ENCODE results near the gene SERPINE2.

The SERPINE2 gene, protein sequence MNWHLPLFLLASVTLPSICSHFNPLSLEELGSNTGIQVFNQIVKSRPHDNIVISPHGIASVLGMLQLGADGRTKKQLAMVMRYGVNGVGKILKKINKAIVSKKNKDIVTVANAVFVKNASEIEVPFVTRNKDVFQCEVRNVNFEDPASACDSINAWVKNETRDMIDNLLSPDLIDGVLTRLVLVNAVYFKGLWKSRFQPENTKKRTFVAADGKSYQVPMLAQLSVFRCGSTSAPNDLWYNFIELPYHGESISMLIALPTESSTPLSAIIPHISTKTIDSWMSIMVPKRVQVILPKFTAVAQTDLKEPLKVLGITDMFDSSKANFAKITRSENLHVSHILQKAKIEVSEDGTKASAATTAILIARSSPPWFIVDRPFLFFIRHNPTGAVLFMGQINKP

GRCh38 chr2:224039080-224039769, at the start of gene SERPINE2:
Gene SERPINE2, minus strand, starts transcription at chr2:224039286. Its CDS starts 37,386 bp downstream, at chr2:224001900.
- DNase-seq, result peak; percentile 75

GRCh38 chr2:224086226-224086914, 47.3 kb upstream of the SERPINE2 start:
- DNase-seq, result no peak

GRCh38 chr2:224085811-224086210, 46.7 kb upstream of the SERPINE2 start:
- no peak for DNase-seq

- no peak for DNase-seq
Observed at GRCh38 chr2:224085246-224085645, 46.2 kb upstream of the SERPINE2 start.

GRCh38 chr2:224084266-224084892, 45.3 kb upstream of the SERPINE2 start:
- no peak for DNase-seq

DNA sequence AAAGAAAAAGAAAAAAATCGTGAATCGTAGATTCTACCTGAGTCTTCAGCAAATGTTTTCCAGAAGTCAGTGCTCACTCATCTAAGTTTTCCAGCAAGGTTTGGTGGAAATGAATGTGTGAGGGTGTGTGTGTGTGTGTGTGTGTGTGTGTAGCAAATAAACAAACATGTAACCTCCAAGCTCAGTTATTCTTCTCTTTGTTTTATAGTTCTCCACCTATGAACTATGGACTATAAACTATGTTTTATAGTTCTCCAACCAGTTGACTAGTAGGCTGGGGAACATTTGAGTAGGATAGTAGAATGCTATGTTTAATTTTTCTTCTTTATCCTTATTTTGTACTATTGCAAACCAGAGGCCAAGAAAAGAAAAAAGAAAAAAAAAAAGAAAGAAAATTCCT, 44.6 kb upstream of the SERPINE2 start:
- no peak for DNase-seq

DNA sequence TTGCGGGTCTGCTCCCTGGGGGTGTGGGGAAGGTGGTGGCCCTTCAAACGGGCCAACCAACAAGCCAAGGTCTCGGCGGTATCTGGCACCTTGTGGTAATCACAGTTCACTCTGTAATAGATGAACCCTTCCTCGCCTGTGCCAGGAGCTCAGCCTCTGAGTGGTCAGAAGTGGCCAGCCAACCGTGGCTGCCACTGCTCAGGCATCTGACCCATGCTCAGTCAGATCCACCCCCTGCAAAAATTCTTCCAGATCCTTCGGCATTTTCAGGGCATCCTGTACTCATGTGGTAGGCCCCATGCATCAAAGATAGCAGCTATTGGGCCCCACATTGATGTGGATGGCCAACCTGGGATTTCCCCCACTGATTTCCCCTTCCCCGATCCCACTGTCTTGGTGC, 39.6 kb upstream of the SERPINE2 start:
- DNase-seq, result no peak

- DNase-seq, result no peak
Observed at GRCh38 chr2:224077773-224078507, 38.9 kb upstream of the SERPINE2 start.

GRCh38 chr2:224075588-224075987, 36.5 kb upstream of the SERPINE2 start:
- no peak for DNase-seq

DNA sequence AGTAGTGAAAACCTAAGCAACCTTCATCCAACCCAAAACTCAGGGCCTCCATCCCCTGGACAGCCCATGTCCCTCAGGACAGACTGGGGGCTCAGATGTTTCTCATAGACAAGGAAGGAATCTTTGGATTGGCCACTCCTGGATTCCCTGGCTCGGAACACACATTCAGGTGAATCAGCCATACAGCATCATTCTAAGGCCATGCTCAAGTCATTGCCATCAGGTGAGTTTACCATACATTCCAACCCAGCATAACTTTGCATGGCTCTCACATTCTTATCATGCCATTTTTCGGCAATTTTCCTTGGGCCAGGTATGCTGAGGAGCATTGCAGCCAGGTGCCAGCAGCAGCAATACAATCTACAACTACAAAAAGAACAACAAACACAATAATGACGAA, 34.6 kb upstream of the SERPINE2 start:
- DNase-seq, result no peak

DNA sequence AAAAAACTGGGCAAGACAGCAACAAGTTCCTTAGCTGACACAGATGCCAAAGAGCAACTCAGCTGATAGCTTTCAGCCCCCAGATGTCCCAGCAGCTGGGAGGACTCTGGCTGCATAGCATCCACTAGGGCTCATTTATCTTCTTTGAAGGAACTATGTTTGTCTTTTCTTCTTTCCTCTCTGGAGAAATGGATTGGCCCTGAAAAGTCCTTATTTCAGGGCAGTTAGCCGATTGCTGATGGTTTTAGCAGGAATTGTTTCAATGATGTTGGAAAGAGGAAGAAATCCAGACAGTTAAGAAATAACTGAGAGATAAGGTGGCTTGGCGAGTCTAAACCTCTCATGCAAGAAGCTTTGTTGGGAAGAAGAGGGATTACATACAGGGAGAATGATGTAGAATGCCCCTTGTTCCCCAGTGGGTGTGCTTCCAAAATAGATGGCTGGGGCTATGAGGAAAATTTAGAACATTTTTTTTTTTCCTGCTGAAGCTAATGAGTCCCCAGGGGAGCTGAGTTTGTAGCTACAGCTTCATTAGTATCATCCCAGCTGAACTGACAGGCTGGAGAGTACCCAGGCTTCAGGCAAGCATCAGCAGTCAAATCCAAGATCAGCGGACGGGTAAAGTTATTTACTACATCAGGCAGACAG, 33.6 kb upstream of the SERPINE2 start:
- no peak for DNase-seq

DNA sequence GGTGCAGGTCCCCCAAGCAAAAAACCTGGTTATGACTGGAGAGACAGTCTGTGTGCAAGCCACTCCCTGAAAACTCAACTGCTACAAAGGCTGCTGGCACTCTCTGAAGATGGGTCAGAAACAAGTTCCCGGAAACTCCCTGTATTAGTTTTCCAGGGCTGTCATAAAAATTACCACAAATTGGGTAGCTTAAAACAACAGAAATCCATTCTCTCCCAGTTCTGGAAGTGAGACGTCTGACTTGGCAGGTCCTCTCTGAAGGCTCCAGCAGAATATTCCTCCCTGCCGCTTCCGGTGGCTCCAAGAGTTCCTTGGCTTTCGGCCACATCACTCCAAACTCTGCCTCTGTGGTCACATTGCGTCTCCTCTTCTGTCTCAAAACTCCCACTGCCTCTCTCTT, 30.1 kb upstream of the SERPINE2 start:
- DNase-seq, result no peak

- DNase-seq, result no peak
Observed at GRCh38 chr2:224063298-224063648, 24.2 kb upstream of the SERPINE2 start.

GRCh38 chr2:224062481-224063297, 23.6 kb upstream of the SERPINE2 start:
- DNase-seq, result no peak

DNA sequence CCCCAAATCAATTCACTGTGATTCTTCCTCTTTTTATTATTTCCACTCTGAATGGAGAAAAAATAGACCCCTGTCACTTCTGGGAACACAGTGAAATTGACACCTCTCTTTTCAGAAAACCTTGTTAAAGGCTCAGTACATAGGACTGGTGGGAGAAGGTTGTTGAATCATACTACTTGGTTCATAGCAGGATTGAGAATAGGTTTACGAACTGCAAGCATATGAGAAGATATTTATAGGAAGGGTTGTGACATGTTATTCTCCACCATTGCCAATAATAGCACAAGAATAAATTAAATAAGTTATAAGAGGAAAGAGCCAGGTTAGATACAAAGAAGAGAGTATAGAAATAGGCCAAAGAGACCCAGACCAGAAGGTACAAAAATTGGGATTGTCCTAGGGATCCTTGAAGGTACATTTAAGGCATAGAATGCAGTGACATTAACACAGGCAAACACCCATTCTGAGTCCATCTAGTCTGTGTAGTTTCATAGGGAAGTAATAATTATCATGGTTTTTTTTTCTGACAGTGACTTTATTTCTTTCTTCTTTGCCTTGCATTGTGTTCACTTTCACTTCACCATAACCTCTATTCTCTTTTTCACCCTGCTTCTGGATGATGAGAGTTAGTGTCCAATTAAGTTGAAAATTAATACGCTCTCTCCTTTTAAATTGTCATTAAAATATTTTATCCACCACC, 21.8 kb upstream of the SERPINE2 start:
- no peak for DNase-seq

DNA sequence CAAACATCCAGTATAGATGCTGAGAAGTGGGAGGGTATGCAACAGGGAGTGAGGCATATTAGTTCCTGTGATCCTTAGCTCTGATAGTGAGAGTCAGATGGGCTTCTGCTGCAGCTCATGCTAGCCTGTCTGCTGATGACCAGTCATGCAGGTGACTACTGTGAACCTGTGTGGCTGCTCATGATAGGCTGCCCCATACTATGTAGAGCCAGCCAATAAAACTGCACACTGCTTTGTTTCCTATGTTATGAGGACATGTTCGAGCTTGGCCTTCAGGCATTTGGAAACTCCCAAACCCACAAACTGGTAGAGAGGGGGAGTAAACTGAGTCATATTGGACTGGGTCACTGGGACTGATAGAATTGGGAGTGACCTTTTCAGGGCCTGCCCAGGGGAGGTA, 20.1 kb upstream of the SERPINE2 start:
- no peak for DNase-seq

GRCh38 chr2:224058048-224058775, 19.1 kb upstream of the SERPINE2 start:
- no peak for DNase-seq

GRCh38 chr2:224056889-224057288, 17.8 kb upstream of the SERPINE2 start:
- no peak for DNase-seq

DNA sequence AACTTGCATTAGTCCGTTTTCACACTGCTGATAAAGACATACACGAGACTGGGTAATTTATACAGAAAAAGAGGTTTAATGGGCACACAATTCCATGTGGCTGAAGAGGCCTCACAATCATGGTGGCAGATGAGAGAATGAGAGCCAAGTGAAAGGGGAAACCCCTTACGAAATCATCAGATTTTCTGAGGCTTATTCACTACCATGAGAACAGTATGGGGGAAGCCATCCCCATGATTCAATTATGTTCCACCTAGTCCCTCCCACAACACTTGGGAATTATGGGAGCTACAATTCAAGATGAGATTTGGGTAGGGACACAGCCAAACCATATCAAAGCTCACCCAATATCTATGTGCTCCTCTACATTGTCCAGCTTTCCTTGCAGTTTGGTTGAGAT, 16.0 kb upstream of the SERPINE2 start:
- DNase-seq, result no peak

- no peak for DNase-seq
Observed at GRCh38 chr2:224046752-224047151, 7.7 kb upstream of the SERPINE2 start.

All from NCI-H345 (cell line).